Endothelial cell of umbilical vein (primary cell): ENCODE data around the gene SWSAP1. TPM values are rescaled to one million over a fixed set of nuclear protein-coding genes. Genes with fewer than 3 reads are reported as not detected.

ENCODE experiments used
- BruUV-seq: library from RNA; stranded (reverse); fragments of 400-500 nt; replicated peaks from 2 replicates; lab custom pipeline; 2021; lab: Mats Ljungman, UMichigan
- CTCF ChIA-PET: fragments of 300-600, 350-600 bp; sonication (Branson Sonifier 250); formaldehyde crosslinking; loops from one replicate; lab custom pipeline; 2021; ENCODE audit warnings: antibody characterized with exemption, inconsistent platforms; lab: Charles Lee
- POLR2A ChIA-PET: fragments of 300-600, 350-600 bp; sonication (Branson Sonifier 250); formaldehyde crosslinking; loops from one replicate; lab custom pipeline; 2021; ENCODE audit warnings: antibody characterized with exemption, inconsistent platforms; lab: Charles Lee
- DNase-seq: peaks from one replicate; pipeline ENCODE4 v3.0.0-alpha.2; 2011; ENCODE audit warnings: low read depth, low spot score
- FAIRE-seq: peaks from 2 replicates; lab custom pipeline; 2011; peaks lifted over from hg19 to GRCh38; lab: Jason Lieb, UNC
- H2AFZ ChIP-seq: 2 replicates; pipeline ENCODE4 v1.6.0; 2012; ENCODE audit warnings: low read depth, low read length, control low read depth, inconsistent platforms
- H3K27ac ChIP-seq: 2 replicates; pipeline ENCODE4 v1.5.1; 2011; ENCODE audit warnings: low read depth, mild to moderate bottlenecking, control low read depth, low read length, moderate library complexity; ENCODE audit not compliant: insufficient read depth
- H3K27me3 ChIP-seq, 2 experiments: 2 replicates each; pipeline versions ENCODE4 v1.6.0 to v1.6.1; 2011; ENCODE audit warnings: low read length in 2 of 2, mixed read lengths in 1 of 2; ENCODE audit not compliant: control insufficient read depth in 2 of 2, insufficient read depth in 2 of 2
- H3K36me3 ChIP-seq, 2 experiments: 2 replicates in 1 of 2; 3 replicates in 1 of 2; pipeline ENCODE4 v1.5.1; 2011; ENCODE audit warnings: low read length in 2 of 2, mild to moderate bottlenecking in 1 of 2, moderate library complexity in 1 of 2; ENCODE audit not compliant: control insufficient read depth in 2 of 2, insufficient read depth in 2 of 2; ENCODE audit errors: extremely low read depth in 1 of 2
- H3K4me1 ChIP-seq: 3 replicates; pipeline ENCODE4 v1.5.1; 2011; ENCODE audit warnings: mild to moderate bottlenecking, low read length; ENCODE audit not compliant: control insufficient read depth, insufficient read depth; ENCODE audit errors: extremely low read depth
- H3K4me2 ChIP-seq: 2 replicates; pipeline ENCODE4 v1.6.1; 2011; ENCODE audit warnings: low read length, control low read depth, mixed read lengths; ENCODE audit not compliant: insufficient read depth
- H3K4me3 ChIP-seq, 3 experiments: fragments of 200-600 bp in 1 of 3; sonication (generic), shearing (Covaris generic) in 1 of 3; replicated peaks in 1 of 3; 2 replicates each; pipeline ENCODE4 v1.5.1; 2011 to 2016; ENCODE audit warnings: control low read depth in 3 of 3, low read length in 3 of 3, mild to moderate bottlenecking in 2 of 3, inconsistent platforms in 1 of 3, low read depth in 1 of 3, moderate library complexity in 1 of 3; ENCODE audit not compliant: insufficient read depth in 1 of 3
- H3K79me2 ChIP-seq: 2 replicates; pipeline ENCODE4 v1.6.0; 2012; ENCODE audit warnings: low read length, inconsistent platforms; ENCODE audit not compliant: control insufficient read depth, insufficient read depth
- H3K9ac ChIP-seq: replicated peaks from 2 replicates; pipeline ENCODE3; 2011; ENCODE audit warnings: low read length, control low read depth; ENCODE audit not compliant: insufficient read depth; ENCODE audit errors: extremely low read depth
- H3K9me1 ChIP-seq: replicated peaks from 3 replicates; pipeline ENCODE4 v1.6.0; 2011; ENCODE audit warnings: mild to moderate bottlenecking, low read length; ENCODE audit not compliant: control insufficient read depth, insufficient read depth; ENCODE audit errors: extremely low read depth
- H3K9me3 ChIP-seq: replicated peaks from 2 replicates; pipeline ENCODE4 v1.5.1; 2012; ENCODE audit warnings: low read length, inconsistent platforms; ENCODE audit not compliant: control insufficient read depth, insufficient read depth
- H4K20me1 ChIP-seq: replicated peaks from 2 replicates; pipeline ENCODE3; 2011; ENCODE audit warnings: mild to moderate bottlenecking, low read length; ENCODE audit not compliant: control insufficient read depth, insufficient read depth; ENCODE audit errors: extremely low read depth
- EZH2 ChIP-seq: IDR thresholded peaks from 2 replicates; pipeline ENCODE4 v1.6.1; 2012; ENCODE audit warnings: borderline replicate concordance, low read depth, mild to moderate bottlenecking, moderate library complexity, low read length, inconsistent platforms; ENCODE audit not compliant: severe bottlenecking
- FOS ChIP-seq: IDR thresholded peaks from 2 replicates; pipeline ENCODE4 v1.6.1; 2011; ENCODE audit warnings: mild to moderate bottlenecking, low read length, moderate library complexity, borderline replicate concordance; ENCODE audit not compliant: insufficient read depth
- GATA2 ChIP-seq: IDR thresholded peaks from 2 replicates; pipeline ENCODE4 v1.7.0; 2011; ENCODE audit warnings: low read depth, mild to moderate bottlenecking, moderate library complexity, mixed read lengths, low read length; ENCODE audit not compliant: insufficient read length, insufficient read depth
- JUN ChIP-seq: IDR thresholded peaks from 2 replicates; pipeline ENCODE4 v1.6.1; 2011; ENCODE audit warnings: borderline replicate concordance, low read depth; ENCODE audit not compliant: insufficient read length, insufficient read depth
- MYC ChIP-seq: IDR thresholded peaks from one replicate; pipeline ENCODE4 v1.6.1; 2011; ENCODE audit warnings: mild to moderate bottlenecking, low read depth, low read length
- POLR2A ChIP-seq: IDR thresholded peaks from 2 replicates; pipeline ENCODE4 v1.6.1; 2012; ENCODE audit warnings: low read depth, mild to moderate bottlenecking, control low read depth, low read length
- POLR2AphosphoS5 ChIP-seq: IDR thresholded peaks from 2 replicates; pipeline ENCODE4 v1.6.1; 2012; ENCODE audit warnings: low read depth, mild to moderate bottlenecking, control low read depth, low read length, moderate library complexity; ENCODE audit not compliant: insufficient read depth
- dilution Hi-C: fragments of 300-500 bp; cut with MboI; formaldehyde crosslinking; loops from one replicate; pipeline ENCODE4 v1.15.0; 2019; ENCODE audit warnings: low sequenced_read_pairs; ENCODE audit not compliant: extremely low pct_ligation_motif_present
- intact Hi-C: fragments of 100-400 bp; cut with micrococcal nuclease; formaldehyde crosslinking; loops from one replicate; pipeline ENCODE4 v1.10.0; 2022
- polyA plus RNA-seq, 4 experiments: library from polyadenylated mRNA; depleted of rRNA in 3 of 4; stranded (reverse) in 3 of 4; unstranded in 1 of 4; fragments of >200 nt; gene quantifications; 2 replicates each; pipeline versions ENCODE4 v1.2.1 to v1.2.3, GENCODE V29; 2011 to 2012; ENCODE audit warnings: missing spikeins in 1 of 4
- total RNA-seq: library from RNA; stranded (reverse); gene quantifications from 2 replicates; pipeline ENCODE4 v1.2.3, GENCODE V29; 2021
- TF ChIP-seq, protein P1 (sequence below), 2 donors: IDR thresholded peaks; 1 replicate in 1 of 2; 2 replicates in 1 of 2; pipeline ENCODE4 v1.5.1; 2011; ENCODE audit warnings: low read length in 2 of 2, mild to moderate bottlenecking in 2 of 2, moderate library complexity in 2 of 2, control low read depth in 1 of 2, inconsistent platforms in 1 of 2, low read depth in 1 of 2; ENCODE audit not compliant: insufficient read depth in 1 of 2; ENCODE audit errors: extremely low read depth in 1 of 2

Gene SWSAP1
- total and polyA plus RNA-seq, 2 donors (not counting 3 experiments of a cell fraction or from before 2014, with no cell fraction given), result 3.7 to 4.4 TPM

DNA sequence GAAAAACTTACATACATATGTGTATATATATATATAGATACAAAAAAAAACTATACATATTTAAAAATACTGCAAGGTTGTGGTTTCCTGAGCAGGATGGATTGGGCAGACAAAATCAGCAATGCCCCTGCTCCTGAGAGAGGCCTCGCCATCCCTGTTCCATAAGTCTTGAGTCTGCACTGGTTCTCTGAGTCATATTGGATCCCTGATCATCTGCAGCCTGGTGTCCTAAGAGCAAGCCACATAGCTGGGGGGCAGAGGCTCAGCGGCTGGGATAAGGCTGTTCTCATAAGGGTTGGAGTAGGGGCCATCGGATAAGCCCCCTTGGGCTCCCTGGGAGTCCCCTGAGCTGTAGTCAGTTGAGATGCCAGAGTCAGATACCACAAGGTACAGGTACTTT is 3.3 kb downstream of the SWSAP1 start:
- H3K9ac ChIP-seq, result no peak overlapping the region
- no peaks in the 10 kb centered on the region for H4K20me1 ChIP-seq
- FAIRE-seq (no peak), DNase-seq (no peak)
- no peak overlapping the region for H3K4me2 ChIP-seq
- dilution Hi-C loops (no loop called here), intact Hi-C loops (no loop called here)
- CTCF ChIA-PET, result interaction anchor here (0.8 to 2.4 kb wide), 9 partner anchors 9 to 105 kb away, joined by 3 to 22 read pairs (median 4); partner anchors contain the start of genes ODAD3 and PRKCSH
- H3K27ac ChIP-seq, result no peak overlapping the region
- H2AFZ ChIP-seq, result no peak overlapping the region
- TF ChIP-seq POLR2AphosphoS5 (no peak), POLR2A (no peak), GATA2 (no peak), EZH2 (no peak), MYC (no peak), JUN (no peak), FOS (no peak)
- TF ChIP-seq, protein P1, sequence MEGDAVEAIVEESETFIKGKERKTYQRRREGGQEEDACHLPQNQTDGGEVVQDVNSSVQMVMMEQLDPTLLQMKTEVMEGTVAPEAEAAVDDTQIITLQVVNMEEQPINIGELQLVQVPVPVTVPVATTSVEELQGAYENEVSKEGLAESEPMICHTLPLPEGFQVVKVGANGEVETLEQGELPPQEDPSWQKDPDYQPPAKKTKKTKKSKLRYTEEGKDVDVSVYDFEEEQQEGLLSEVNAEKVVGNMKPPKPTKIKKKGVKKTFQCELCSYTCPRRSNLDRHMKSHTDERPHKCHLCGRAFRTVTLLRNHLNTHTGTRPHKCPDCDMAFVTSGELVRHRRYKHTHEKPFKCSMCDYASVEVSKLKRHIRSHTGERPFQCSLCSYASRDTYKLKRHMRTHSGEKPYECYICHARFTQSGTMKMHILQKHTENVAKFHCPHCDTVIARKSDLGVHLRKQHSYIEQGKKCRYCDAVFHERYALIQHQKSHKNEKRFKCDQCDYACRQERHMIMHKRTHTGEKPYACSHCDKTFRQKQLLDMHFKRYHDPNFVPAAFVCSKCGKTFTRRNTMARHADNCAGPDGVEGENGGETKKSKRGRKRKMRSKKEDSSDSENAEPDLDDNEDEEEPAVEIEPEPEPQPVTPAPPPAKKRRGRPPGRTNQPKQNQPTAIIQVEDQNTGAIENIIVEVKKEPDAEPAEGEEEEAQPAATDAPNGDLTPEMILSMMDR (IDR thresholded peaks at IDR 0.05; ENCODE audit: extremely low read depth in 1 of 2, insufficient read depth in 1 of 2, low read depth in 1 of 2, low read length in 2 of 2), result no peak
- no peaks in the 10 kb centered on the region for H3K27me3 ChIP-seq
- no peaks in the 10 kb centered on the region for H3K9me3 ChIP-seq
- no peaks in the 10 kb centered on the region for H3K36me3 ChIP-seq
- no peak overlapping the region for H3K4me3 ChIP-seq
- H3K9me1 ChIP-seq, result no peaks in the 10 kb centered on the region
- POLR2A ChIA-PET, result interaction anchor here (0.5 to 0.7 kb wide), 2 partner anchors 33 to 84 kb away, joined by 3 to 4 read pairs; no protein-coding TSS in a partner anchor
- BruUV-seq, result no TSS peak
- H3K79me2 ChIP-seq, result peaks cover 6% of the 10 kb centered on the region
- peaks cover 44% of the 10 kb centered on the region for H3K4me1 ChIP-seq
